GM23248 (cell line): ENCODE results near the gene PPM1L.

Experiments used
- EZH2 ChIP-seq: fragments of 200-600 bp; sonication (generic); IDR thresholded peaks from 2 replicates; pipeline ENCODE4 v1.6.1; 2018; ENCODE audit warnings: antibody characterized with exemption, mild to moderate bottlenecking; ENCODE audit not compliant: insufficient read depth, poor library complexity, severe bottlenecking
- EZH2phosphoT487 ChIP-seq: fragments of 200-600 bp; sonication (generic); IDR thresholded peaks from 2 replicates; pipeline ENCODE4 v1.6.1; 2018; ENCODE audit warnings: antibody characterized with exemption, moderate library complexity, mild to moderate bottlenecking, low read depth; ENCODE audit not compliant: insufficient read depth

DNA sequence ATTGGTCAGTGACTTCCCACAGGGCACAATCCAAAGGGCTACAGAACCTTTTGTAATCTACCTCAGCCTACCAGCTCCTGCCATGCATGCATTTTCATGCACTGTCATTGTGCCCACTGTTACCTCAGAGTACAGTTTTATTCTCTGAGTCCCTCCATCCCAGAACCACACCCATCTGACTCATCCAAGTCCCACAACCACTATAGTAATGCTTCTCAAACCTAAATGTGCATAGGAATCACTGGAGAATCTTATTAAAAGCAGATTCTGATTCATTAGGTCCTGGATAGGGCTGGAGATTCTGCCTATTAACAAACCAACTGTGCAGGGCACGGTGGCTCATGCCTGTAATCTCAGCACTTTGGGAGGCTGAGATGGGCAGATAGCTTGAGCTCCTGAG is 352.8 kb downstream of the PPM1L start:
- TF ChIP-seq EZH2phosphoT487 (no peak), EZH2 (no peak)
